Stomach smooth muscle (tissue), 2 donors: ENCODE data around the gene SLC33A1.

ENCODE experiments used
- H3K27ac ChIP-seq: one replicate; pipeline ENCODE4 v1.7.0; 2013; ENCODE audit warnings: mild to moderate bottlenecking, low read length, inconsistent platforms
- H3K27me3 ChIP-seq, 2 donors: one replicate each; pipeline ENCODE4 v1.7.0; 2013; ENCODE audit warnings: low read length in 2 of 2; ENCODE audit not compliant: insufficient read depth in 2 of 2, control insufficient read depth in 1 of 2
- H3K36me3 ChIP-seq, 2 donors: one replicate each; pipeline ENCODE4 v1.7.0; 2013; ENCODE audit warnings: low read length in 2 of 2; ENCODE audit not compliant: control insufficient read depth in 2 of 2, insufficient read depth in 2 of 2
- H3K4me1 ChIP-seq: one replicate; pipeline ENCODE4 v1.7.0; 2013; ENCODE audit warnings: low read length; ENCODE audit not compliant: control insufficient read depth, insufficient read depth
- H3K4me3 ChIP-seq, 2 donors: one replicate each; pipeline ENCODE4 v1.7.0; 2013; ENCODE audit warnings: low read length in 2 of 2
- H3K9ac ChIP-seq, 2 donors: one replicate each; pipeline ENCODE4 v1.7.0; 2013; ENCODE audit warnings: low read length in 2 of 2, mild to moderate bottlenecking in 1 of 2
- H3K9me3 ChIP-seq, 2 donors: one replicate each; pipeline ENCODE4 v1.7.0; 2013; ENCODE audit warnings: low read length in 2 of 2; ENCODE audit not compliant: control insufficient read depth in 2 of 2
- donor health status: healthy.
- donor health status: Pancreatic carcinoma.

The SLC33A1 gene

GRCh38 chr3:155790272-155790925 is 63.8 kb downstream of the SLC33A1 start:
- Histone ChIP-seq H3K4me1 (no peaks in the 10 kb centered on the region), H3K27ac (no peak overlapping the region), H3K36me3 (peaks cover 0 to 8% of the 10 kb centered on the region in 2 donors)

GRCh38 chr3:155785662-155786295 is 68.4 kb downstream of the SLC33A1 start:
- Histone ChIP-seq H3K9ac (no peak overlapping the region), H3K27ac (no peak overlapping the region), H3K4me3 (no peak overlapping the region), H3K4me1 (no peaks in the 10 kb centered on the region), H3K9me3 (no peaks in the 10 kb centered on the region), H3K36me3 (no peaks in the 10 kb centered on the region), H3K27me3 (no peaks in the 10 kb centered on the region)

More at GRCh38 chr3:155790272-155790925, 63.8 kb downstream of the SLC33A1 start:
- Histone ChIP-seq H3K9me3 (no peaks in the 10 kb centered on the region), H3K4me3 (no peak overlapping the region), H3K9ac (no peak overlapping the region), H3K27me3 (no peaks in the 10 kb centered on the region)

GRCh38 chr3:155782390-155782953 is 71.8 kb downstream of the SLC33A1 start:
- H3K27ac ChIP-seq: no peak overlapping the region
- H3K9ac ChIP-seq: no peak overlapping the region
- H3K36me3 ChIP-seq: peaks cover 0 to 3% of the 10 kb centered on the region in 2 donors
- no peaks in the 10 kb centered on the region for H3K4me1 ChIP-seq
- H3K9me3 ChIP-seq: no peaks in the 10 kb centered on the region
- H3K27me3 ChIP-seq: no peaks in the 10 kb centered on the region
- H3K4me3 ChIP-seq: no peak overlapping the region

GRCh38 chr3:155780291-155780690 is 73.9 kb downstream of the SLC33A1 start:
- Histone ChIP-seq H3K27ac (no peak overlapping the region), H3K9ac (no peak overlapping the region), H3K27me3 (no peaks in the 10 kb centered on the region), H3K4me3 (no peak overlapping the region), H3K4me1 (no peaks in the 10 kb centered on the region), H3K9me3 (no peaks in the 10 kb centered on the region), H3K36me3 (peaks cover 0 to 3% of the 10 kb centered on the region in 2 donors)

GRCh38 chr3:155778462-155778861 is 75.8 kb downstream of the SLC33A1 start:
- Histone ChIP-seq H3K27me3 (no peaks in the 10 kb centered on the region), H3K9me3 (no peaks in the 10 kb centered on the region), H3K36me3 (peaks cover 0 to 3% of the 10 kb centered on the region in 2 donors), H3K4me3 (no peak overlapping the region), H3K27ac (no peak overlapping the region), H3K9ac (no peak overlapping the region), H3K4me1 (no peaks in the 10 kb centered on the region)

- Histone ChIP-seq H3K4me1 (no peaks in the 10 kb centered on the region), H3K36me3 (no peaks in the 10 kb centered on the region), H3K27ac (no peak overlapping the region), H3K27me3 (no peaks in the 10 kb centered on the region), H3K4me3 (peak overlapping the region in 1 of 2 donors; percentile 15), H3K9me3 (no peaks in the 10 kb centered on the region), H3K9ac (no peak overlapping the region)
Measured at GRCh38 chr3:155772801-155773200, 81.4 kb downstream of the SLC33A1 start.

- no peaks in the 10 kb centered on the region for H3K9me3 ChIP-seq
- no peak overlapping the region for H3K9ac ChIP-seq
- H3K4me1 ChIP-seq: no peaks in the 10 kb centered on the region
- no peak overlapping the region for H3K4me3 ChIP-seq
- no peaks in the 10 kb centered on the region for H3K36me3 ChIP-seq
- H3K27ac ChIP-seq: no peak overlapping the region
- no peaks in the 10 kb centered on the region for H3K27me3 ChIP-seq
Measured at GRCh38 chr3:155771126-155771525, 83.1 kb downstream of the SLC33A1 start.
